Calu3 (cell line): ENCODE data around the gene CNKSR3. TPM values are rescaled to one million over a fixed set of nuclear protein-coding genes. Genes with fewer than 3 reads are reported as not detected.

Experiments
- Bru-seq: library from RNA; stranded (reverse); fragments of 400-500 nt; gene quantifications from one replicate; lab custom pipeline; 2021; lab: Mats Ljungman, UMichigan
- BruChase-seq, 2 experiments: library from RNA; stranded (reverse); fragments of 400-500 nt; gene quantifications; one replicate each; lab custom pipeline; 2021; lab: Mats Ljungman, UMichigan
- BruUV-seq: library from RNA; stranded (reverse); fragments of 400-500 nt; replicated peaks from 2 replicates; lab custom pipeline; 2021; lab: Mats Ljungman, UMichigan
- CTCF ChIA-PET: fragments of 300-600 bp; sonication (Branson Sonifier 250); formaldehyde crosslinking; loops from one replicate; lab custom pipeline; 2022; ENCODE audit warnings: antibody characterized with exemption; lab: Charles Lee
- DNase-seq: peaks from one replicate; pipeline ENCODE4 v3.0.0; 2022
- H3K27ac Mint-ChIP-seq: one replicate; pipeline ENCODE4 v1.8.0; 2022; ENCODE audit warnings: mixed read lengths; ENCODE audit not compliant: unreplicated experiment
- H3K27me3 Mint-ChIP-seq: one replicate; pipeline ENCODE4 v1.8.0; 2022; ENCODE audit warnings: mixed read lengths; ENCODE audit not compliant: unreplicated experiment
- H3K36me3 Mint-ChIP-seq: one replicate; pipeline ENCODE4 v1.8.0; 2022; ENCODE audit warnings: mild to moderate bottlenecking, moderate library complexity, mixed read lengths; ENCODE audit not compliant: insufficient read depth, unreplicated experiment
- H3K4me1 Mint-ChIP-seq: one replicate; pipeline ENCODE4 v1.8.0; 2022; ENCODE audit warnings: mild to moderate bottlenecking, low read depth, mixed read lengths; ENCODE audit not compliant: unreplicated experiment
- H3K4me3 Mint-ChIP-seq: one replicate; pipeline ENCODE4 v1.8.0; 2022; ENCODE audit warnings: mild to moderate bottlenecking, low read depth, moderate library complexity, mixed read lengths; ENCODE audit not compliant: unreplicated experiment
- H3K9me3 Mint-ChIP-seq: one replicate; pipeline ENCODE4 v1.8.0; 2022; ENCODE audit warnings: low read depth, mixed read lengths; ENCODE audit not compliant: unreplicated experiment
- intact Hi-C: fragments of 100-400 bp; cut with micrococcal nuclease; formaldehyde crosslinking; loops from one replicate; pipeline ENCODE4 v1.10.0; 2022; ENCODE audit not compliant: unreplicated experiment
- long read RNA-seq: library from polyadenylated mRNA; stranded (forward); transcript quantifications from one replicate; pipeline ENCODE4 v2.0.0, GENCODE V29; 2022
- total RNA-seq: library from RNA; stranded (reverse); gene quantifications from 2 replicates; pipeline ENCODE4 v1.2.3, GENCODE V29; 2022
- TF ChIP-seq, protein P1 (sequence below): fragments of 200-600 bp; IDR thresholded peaks from one replicate; pipeline ENCODE4 v1.8.0; 2022; ENCODE audit warnings: antibody characterized with exemption; ENCODE audit not compliant: unreplicated experiment

The CNKSR3 gene
- total RNA-seq = 4.0 and 4.7 TPM in 2 replicates
- percentile 50 among the genes with signal in this experiment for Bru-seq, nascent RNA
- BruChase-seq, experiment 1, labeled RNA remaining after a 6-hour chase = percentile 43 among the genes with signal in this experiment
- BruChase-seq, experiment 2, labeled RNA remaining after a 2-hour chase = percentile 41 among the genes with signal in this experiment
- long read RNA-seq, full-length matches to known transcripts = 5 of 7 reads
- long read RNA-seq, partial matches to known transcripts = 0 of 7 reads
- long read RNA-seq, other reads (novel, unspliced or antisense) = 2 of 7 reads

DNA sequence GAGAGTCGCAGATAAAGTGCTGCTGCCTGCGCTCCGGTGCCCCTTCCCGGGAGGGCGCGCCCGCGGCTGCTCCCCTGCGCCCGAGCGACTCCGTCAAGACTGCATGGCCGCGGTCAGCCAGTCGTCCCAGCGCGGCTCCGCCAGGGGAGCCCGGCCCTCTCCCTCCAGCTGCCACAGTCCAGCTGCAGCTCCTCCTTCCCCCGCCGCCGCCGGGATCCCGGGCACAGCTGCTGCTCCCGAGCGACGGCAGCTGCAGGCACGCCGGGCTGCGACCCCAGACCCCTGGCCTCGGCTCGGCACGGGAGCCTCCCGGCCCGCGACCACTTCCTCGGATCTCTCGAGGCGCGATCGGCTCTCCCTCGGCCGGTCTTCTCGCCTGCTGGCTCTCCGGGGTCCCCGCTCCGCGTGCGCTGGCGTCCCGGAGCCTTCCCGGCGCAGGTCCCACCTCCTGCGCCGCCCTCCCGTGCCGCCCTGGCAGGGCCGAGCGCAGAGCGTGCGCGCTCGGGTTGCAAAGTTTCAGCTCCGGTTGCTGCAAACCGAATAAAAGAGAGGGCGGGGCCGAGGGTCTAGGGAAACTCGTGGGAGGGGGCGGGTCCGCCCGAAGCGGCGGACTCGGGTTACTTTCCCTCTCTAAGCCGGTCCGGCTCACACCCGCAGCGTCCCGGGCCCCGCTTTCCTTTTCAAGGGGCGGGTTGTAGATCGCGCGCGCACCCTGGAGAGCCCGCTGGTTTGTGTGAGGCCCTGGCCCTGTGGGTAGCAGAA lies at the start of gene CNKSR3:
TSS of gene CNKSR3 (minus strand) at position 542 of the 762 bp plus-strand sequence. CDS start 571 bp downstream, outside the sequence.
- H3K27ac Mint-ChIP-seq = peak within 1 kb of the TSS; percentile 70
- no peaks in the 10 kb centered on the region for H3K9me3 Mint-ChIP-seq
- CTCF ChIA-PET = interaction anchor here (0.6 to 0.7 kb wide), 5 partner anchors 41 to 626 kb away, joined by 3 to 7 read pairs (median 4); no protein-coding TSS in a partner anchor
- peaks cover 39% of the 10 kb centered on the region for H3K36me3 Mint-ChIP-seq
- H3K27me3 Mint-ChIP-seq = no peaks in the 10 kb centered on the region
- peak; percentile 76 for DNase-seq
- H3K4me3 Mint-ChIP-seq = peak within 1 kb of the TSS; percentile 86
- TF ChIP-seq, protein P1, sequence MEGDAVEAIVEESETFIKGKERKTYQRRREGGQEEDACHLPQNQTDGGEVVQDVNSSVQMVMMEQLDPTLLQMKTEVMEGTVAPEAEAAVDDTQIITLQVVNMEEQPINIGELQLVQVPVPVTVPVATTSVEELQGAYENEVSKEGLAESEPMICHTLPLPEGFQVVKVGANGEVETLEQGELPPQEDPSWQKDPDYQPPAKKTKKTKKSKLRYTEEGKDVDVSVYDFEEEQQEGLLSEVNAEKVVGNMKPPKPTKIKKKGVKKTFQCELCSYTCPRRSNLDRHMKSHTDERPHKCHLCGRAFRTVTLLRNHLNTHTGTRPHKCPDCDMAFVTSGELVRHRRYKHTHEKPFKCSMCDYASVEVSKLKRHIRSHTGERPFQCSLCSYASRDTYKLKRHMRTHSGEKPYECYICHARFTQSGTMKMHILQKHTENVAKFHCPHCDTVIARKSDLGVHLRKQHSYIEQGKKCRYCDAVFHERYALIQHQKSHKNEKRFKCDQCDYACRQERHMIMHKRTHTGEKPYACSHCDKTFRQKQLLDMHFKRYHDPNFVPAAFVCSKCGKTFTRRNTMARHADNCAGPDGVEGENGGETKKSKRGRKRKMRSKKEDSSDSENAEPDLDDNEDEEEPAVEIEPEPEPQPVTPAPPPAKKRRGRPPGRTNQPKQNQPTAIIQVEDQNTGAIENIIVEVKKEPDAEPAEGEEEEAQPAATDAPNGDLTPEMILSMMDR = no peak
- peaks cover 26% of the 10 kb centered on the region for H3K4me1 Mint-ChIP-seq
- no TSS peak for BruUV-seq
- intact Hi-C loops = no loop called here

DNA sequence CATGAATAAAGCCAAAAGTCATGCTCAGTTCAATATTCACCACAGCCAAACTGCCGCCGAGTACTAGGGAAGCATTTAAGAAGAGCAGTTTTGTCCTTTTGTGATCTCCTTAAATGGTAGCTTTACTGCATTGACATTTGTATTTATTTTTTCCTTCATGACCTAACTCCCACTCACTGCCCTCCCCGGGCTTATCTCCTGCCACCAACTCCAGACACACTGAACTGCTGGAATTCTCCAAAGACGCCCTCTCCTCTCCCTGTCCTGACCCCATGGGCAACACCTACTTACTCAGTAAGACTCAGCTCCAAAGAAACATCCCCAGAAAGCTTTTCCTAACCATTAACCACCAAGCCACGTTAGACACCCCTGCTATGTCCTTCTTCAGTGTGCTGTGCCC lies 48.5 kb upstream of the CNKSR3 start:
- BruUV-seq = no TSS peak
- Mint-ChIP-seq H3K4me3 (no peak overlapping the region), H3K4me1 (peaks cover 8% of the 10 kb centered on the region), H3K36me3 (peaks cover 3% of the 10 kb centered on the region), H3K27ac (no peak overlapping the region), H3K27me3 (peaks cover 47% of the 10 kb centered on the region), H3K9me3 (no peaks in the 10 kb centered on the region)
- intact Hi-C loops = no loop called here
- CTCF ChIA-PET = interaction anchor here (0.9 kb wide), 1 partner anchor 15 kb away, joined by 3 read pairs; no protein-coding TSS in a partner anchor
- TF ChIP-seq, protein P1 = no peak
- no peak for DNase-seq

DNA sequence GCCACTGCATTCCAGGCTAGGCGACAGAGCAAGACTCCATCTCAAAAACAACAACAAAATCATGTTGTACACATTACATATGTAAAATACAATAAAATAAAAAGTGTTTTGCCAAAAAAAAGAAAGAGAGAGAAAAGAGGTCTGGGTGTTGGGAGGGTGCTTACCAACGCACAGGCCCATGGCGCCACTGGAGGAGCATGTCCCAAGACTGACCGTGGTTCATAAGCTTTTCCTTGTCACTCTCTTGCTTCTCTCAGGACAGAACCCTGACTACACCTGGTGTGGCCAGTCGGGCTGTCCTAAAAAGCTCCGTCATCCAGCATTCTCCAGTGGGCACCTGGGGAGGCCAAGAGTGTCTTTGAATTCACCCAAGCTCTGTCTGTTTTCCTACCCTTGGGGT lies 48.0 kb upstream of the CNKSR3 start:
- Mint-ChIP-seq H3K27ac (no peak overlapping the region), H3K36me3 (peaks cover 3% of the 10 kb centered on the region), H3K9me3 (no peaks in the 10 kb centered on the region), H3K4me1 (peaks cover 8% of the 10 kb centered on the region), H3K4me3 (no peak overlapping the region), H3K27me3 (peaks cover 47% of the 10 kb centered on the region)
- TF ChIP-seq, protein P1 = no peak
- BruUV-seq = no TSS peak
- intact Hi-C loops = no loop called here
- no peak for DNase-seq
- CTCF ChIA-PET = interaction anchor here (0.9 kb wide), 1 partner anchor 16 kb away, joined by 3 read pairs; no protein-coding TSS in a partner anchor

DNA sequence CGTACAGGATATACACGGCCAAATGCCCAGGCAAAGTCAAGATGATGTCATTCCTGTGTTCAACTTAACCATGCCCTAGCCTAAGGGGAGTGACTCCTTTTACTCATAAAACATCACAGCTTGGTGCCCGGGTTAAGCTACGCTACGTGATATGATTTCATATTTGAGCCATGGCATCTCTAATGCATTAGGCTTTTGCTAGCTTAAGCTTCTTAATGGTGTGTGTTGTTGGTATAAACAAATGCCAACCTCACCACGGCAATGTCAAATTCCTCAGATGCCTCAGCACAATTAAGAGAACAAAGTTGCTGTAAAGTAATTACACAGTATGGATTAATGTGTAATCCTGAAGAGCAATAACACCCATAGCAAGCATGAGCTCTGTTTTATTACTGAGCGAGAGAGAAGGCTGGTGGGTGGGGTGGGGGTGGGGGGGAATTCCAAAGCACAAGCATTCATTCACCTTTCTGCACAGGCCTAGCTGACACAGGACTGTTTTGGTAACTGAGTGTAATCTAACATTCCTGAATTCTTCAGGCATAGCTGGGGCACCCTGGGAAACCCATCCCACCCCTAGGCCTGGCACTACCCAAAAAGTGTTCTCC lies 44.7 kb upstream of the CNKSR3 start:
- Mint-ChIP-seq H3K9me3 (no peaks in the 10 kb centered on the region), H3K4me1 (peaks cover 8% of the 10 kb centered on the region), H3K4me3 (no peak overlapping the region), H3K27ac (no peak overlapping the region), H3K36me3 (peaks cover 3% of the 10 kb centered on the region), H3K27me3 (peaks cover 18% of the 10 kb centered on the region)
- CTCF ChIA-PET = no interaction called here
- DNase-seq = no peak
- no TSS peak for BruUV-seq
- intact Hi-C loops = no loop called here
- TF ChIP-seq, protein P1 = no peak
